Large intestine (tissue), 3 donors: Measurements from ENCODE around the gene POPDC3. TPM values are rescaled to one million over a fixed set of nuclear protein-coding genes. Genes with fewer than 3 reads are reported as not detected.

Experiments
- DNase-seq, 2 donors: peaks; one replicate each; pipeline versions ENCODE4 v3.0.0 to v3.0.0-alpha.2; 2013
- H3K27ac ChIP-seq: one replicate; pipeline ENCODE4 v1.5.1; 2013; ENCODE audit warnings: low read length
- H3K27me3 ChIP-seq: 2 replicates; pipeline ENCODE4 v1.6.1; 2013; ENCODE audit warnings: low read length; ENCODE audit not compliant: control insufficient read depth, insufficient read depth
- H3K36me3 ChIP-seq: 2 replicates; pipeline ENCODE4 v1.6.1; 2013; ENCODE audit warnings: low read length; ENCODE audit not compliant: control insufficient read depth, insufficient read depth
- H3K4me1 ChIP-seq: one replicate; pipeline ENCODE4 v1.6.1; 2013; ENCODE audit warnings: low read length; ENCODE audit not compliant: control insufficient read depth, insufficient read depth
- H3K4me3 ChIP-seq: one replicate; pipeline ENCODE4 v1.5.1; 2013; ENCODE audit warnings: low read length
- H3K9me3 ChIP-seq: one replicate; pipeline ENCODE4 v1.6.1; 2013; ENCODE audit warnings: mild to moderate bottlenecking, low read depth, low read length, moderate library complexity; ENCODE audit not compliant: control insufficient read depth
- WGBS: methylation state at CpG from one replicate; pipeline ENCODE4 v1.1.5; 2013; ENCODE audit warnings: low lambda C conversion rate; ENCODE audit not compliant: insufficient coverage; 5-methylcytosine and 5-hydroxymethylcytosine counted together
- polyA plus RNA-seq: library from polyadenylated mRNA; unstranded; fragments of 120-200 nt; gene quantifications from one replicate; pipeline ENCODE4 v1.2.1, GENCODE V29; 2013

Gene POPDC3
- polyA plus RNA-seq, 1 donor: 1.0 TPM

- no peak overlapping the region for H3K27ac ChIP-seq
- H3K4me1 ChIP-seq: no peaks in the 10 kb centered on the region
- H3K27me3 ChIP-seq: no peaks in the 10 kb centered on the region
- H3K9me3 ChIP-seq: no peaks in the 10 kb centered on the region
- 80% methylated on average over 2 of the region's 5 CpGs for WGBS
- DNase-seq: no peak
- no peak overlapping the region for H3K4me3 ChIP-seq
- H3K36me3 ChIP-seq: no peaks in the 10 kb centered on the region
Observed at GRCh38 chr6:105120570-105120969, 59.2 kb downstream of the POPDC3 start.

- Histone ChIP-seq H3K4me3 (no peak overlapping the region), H3K27ac (no peak overlapping the region), H3K9me3 (no peaks in the 10 kb centered on the region), H3K27me3 (no peaks in the 10 kb centered on the region), H3K4me1 (no peaks in the 10 kb centered on the region), H3K36me3 (no peaks in the 10 kb centered on the region)
- WGBS: 60% methylated on average over 2 of the region's 5 CpGs
- DNase-seq: peak in 1 of 2 donors; percentile 5
Observed at GRCh38 chr6:105116150-105116549, 63.7 kb downstream of the POPDC3 start.

GRCh38 chr6:105113422-105113821 is 66.4 kb downstream of the POPDC3 start:
- H3K4me3 ChIP-seq: no peak overlapping the region
- H3K36me3 ChIP-seq: no peaks in the 10 kb centered on the region
- H3K9me3 ChIP-seq: no peaks in the 10 kb centered on the region
- no peak for DNase-seq
- H3K4me1 ChIP-seq: no peaks in the 10 kb centered on the region
- no CpG with 5 or more reads among the region's 6 CpGs for WGBS
- H3K27ac ChIP-seq: no peak overlapping the region
- no peaks in the 10 kb centered on the region for H3K27me3 ChIP-seq

- Histone ChIP-seq H3K9me3 (no peaks in the 10 kb centered on the region), H3K36me3 (no peaks in the 10 kb centered on the region), H3K27me3 (no peaks in the 10 kb centered on the region), H3K27ac (no peak overlapping the region), H3K4me3 (no peak overlapping the region), H3K4me1 (no peaks in the 10 kb centered on the region)
- no peak for DNase-seq
- no CpG with 5 or more reads among the region's 1 CpG for WGBS
Observed at GRCh38 chr6:105112577-105112976, 67.2 kb downstream of the POPDC3 start.

GRCh38 chr6:105111871-105112270 is 67.9 kb downstream of the POPDC3 start:
- H3K36me3 ChIP-seq: no peaks in the 10 kb centered on the region
- no peak for DNase-seq
- 100% methylated on average over 1 of the region's 2 CpGs for WGBS
- H3K27ac ChIP-seq: no peak overlapping the region
- H3K9me3 ChIP-seq: no peaks in the 10 kb centered on the region
- H3K4me3 ChIP-seq: no peak overlapping the region
- H3K4me1 ChIP-seq: no peaks in the 10 kb centered on the region
- no peaks in the 10 kb centered on the region for H3K27me3 ChIP-seq

GRCh38 chr6:105111105-105111504 is 68.7 kb downstream of the POPDC3 start:
- Histone ChIP-seq H3K4me1 (no peaks in the 10 kb centered on the region), H3K36me3 (no peaks in the 10 kb centered on the region), H3K27ac (no peak overlapping the region), H3K9me3 (no peaks in the 10 kb centered on the region), H3K4me3 (no peak overlapping the region), H3K27me3 (no peaks in the 10 kb centered on the region)
- WGBS: 100% methylated on average over 1 of the region's 3 CpGs
- DNase-seq: no peak

- DNase-seq: no peak
- H3K36me3 ChIP-seq: no peaks in the 10 kb centered on the region
- H3K4me1 ChIP-seq: no peaks in the 10 kb centered on the region
- H3K27ac ChIP-seq: no peak overlapping the region
- no peak overlapping the region for H3K4me3 ChIP-seq
- 86% methylated on average over 1 of the region's 8 CpGs for WGBS
- H3K27me3 ChIP-seq: no peaks in the 10 kb centered on the region
- H3K9me3 ChIP-seq: no peaks in the 10 kb centered on the region
Observed at GRCh38 chr6:105109955-105110895, 69.6 kb downstream of the POPDC3 start.

- no peak overlapping the region for H3K4me3 ChIP-seq
- no peak for DNase-seq
- WGBS: 54% methylated on average over 3 of the region's 7 CpGs
- no peak overlapping the region for H3K27ac ChIP-seq
- no peaks in the 10 kb centered on the region for H3K27me3 ChIP-seq
- H3K4me1 ChIP-seq: no peaks in the 10 kb centered on the region
- H3K36me3 ChIP-seq: no peaks in the 10 kb centered on the region
- H3K9me3 ChIP-seq: no peaks in the 10 kb centered on the region
Observed at GRCh38 chr6:105108631-105109262, 71.1 kb downstream of the POPDC3 start.

Other genes starting within 250 kb of the POPDC3 start
- gene LIN28B, start 222.9 kb downstream of the POPDC3 start, polyA plus RNA-seq: 0.07 TPM
- gene PREP, start 223.1 kb upstream of the POPDC3 start, polyA plus RNA-seq: 46.6 TPM